ENCODE results near the gene RPUSD1.

DNA sequence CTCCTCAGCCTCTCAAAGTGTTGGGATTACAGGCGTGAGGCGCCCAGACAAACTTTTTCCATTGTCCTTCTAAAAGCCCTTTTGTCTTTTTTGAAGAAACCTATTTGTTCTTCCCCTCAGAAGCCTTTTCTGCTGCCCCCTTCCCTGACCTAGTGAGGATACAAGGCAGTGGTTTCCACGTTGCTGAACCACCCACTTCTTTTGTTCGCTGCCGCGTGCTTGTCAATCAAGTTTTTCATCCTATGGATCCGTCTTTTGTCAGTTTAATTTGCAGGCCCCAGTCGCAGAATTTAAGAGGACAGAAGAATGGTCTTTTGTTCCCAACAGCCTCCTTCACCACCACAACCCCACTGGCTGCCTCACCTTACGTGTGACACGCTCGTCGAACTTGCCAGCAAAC, 32.6 kb upstream of the RPUSD1 start:
- no peak for TF ChIP-seq GATA2 (IDR thresholded peaks at IDR 0.05; ENCODE audit: low read depth, low read length)
- TF ChIP-seq GATA3 (IDR thresholded peaks at IDR 0.05; ENCODE audit: low read depth, low read length) = no peak
